ENCODE data around the gene LARGE1.

- TF ChIP-seq, protein P1, sequence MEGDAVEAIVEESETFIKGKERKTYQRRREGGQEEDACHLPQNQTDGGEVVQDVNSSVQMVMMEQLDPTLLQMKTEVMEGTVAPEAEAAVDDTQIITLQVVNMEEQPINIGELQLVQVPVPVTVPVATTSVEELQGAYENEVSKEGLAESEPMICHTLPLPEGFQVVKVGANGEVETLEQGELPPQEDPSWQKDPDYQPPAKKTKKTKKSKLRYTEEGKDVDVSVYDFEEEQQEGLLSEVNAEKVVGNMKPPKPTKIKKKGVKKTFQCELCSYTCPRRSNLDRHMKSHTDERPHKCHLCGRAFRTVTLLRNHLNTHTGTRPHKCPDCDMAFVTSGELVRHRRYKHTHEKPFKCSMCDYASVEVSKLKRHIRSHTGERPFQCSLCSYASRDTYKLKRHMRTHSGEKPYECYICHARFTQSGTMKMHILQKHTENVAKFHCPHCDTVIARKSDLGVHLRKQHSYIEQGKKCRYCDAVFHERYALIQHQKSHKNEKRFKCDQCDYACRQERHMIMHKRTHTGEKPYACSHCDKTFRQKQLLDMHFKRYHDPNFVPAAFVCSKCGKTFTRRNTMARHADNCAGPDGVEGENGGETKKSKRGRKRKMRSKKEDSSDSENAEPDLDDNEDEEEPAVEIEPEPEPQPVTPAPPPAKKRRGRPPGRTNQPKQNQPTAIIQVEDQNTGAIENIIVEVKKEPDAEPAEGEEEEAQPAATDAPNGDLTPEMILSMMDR (IDR thresholded peaks at IDR 0.05): no peak
- TF ChIP-seq ZFX (IDR thresholded peaks at IDR 0.05; ENCODE audit: borderline replicate concordance): no peak
Measured at GRCh38 chr22:33806191-33806590, 114.1 kb downstream of the LARGE1 start.
